ENCODE data around the gene MYB.
"Not testable (repeated sequence)": the region's sequence is repeated elsewhere in the genome, so short reads cannot be mapped to it uniquely, and the experiment has no call there.

Gene MYB

DNA sequence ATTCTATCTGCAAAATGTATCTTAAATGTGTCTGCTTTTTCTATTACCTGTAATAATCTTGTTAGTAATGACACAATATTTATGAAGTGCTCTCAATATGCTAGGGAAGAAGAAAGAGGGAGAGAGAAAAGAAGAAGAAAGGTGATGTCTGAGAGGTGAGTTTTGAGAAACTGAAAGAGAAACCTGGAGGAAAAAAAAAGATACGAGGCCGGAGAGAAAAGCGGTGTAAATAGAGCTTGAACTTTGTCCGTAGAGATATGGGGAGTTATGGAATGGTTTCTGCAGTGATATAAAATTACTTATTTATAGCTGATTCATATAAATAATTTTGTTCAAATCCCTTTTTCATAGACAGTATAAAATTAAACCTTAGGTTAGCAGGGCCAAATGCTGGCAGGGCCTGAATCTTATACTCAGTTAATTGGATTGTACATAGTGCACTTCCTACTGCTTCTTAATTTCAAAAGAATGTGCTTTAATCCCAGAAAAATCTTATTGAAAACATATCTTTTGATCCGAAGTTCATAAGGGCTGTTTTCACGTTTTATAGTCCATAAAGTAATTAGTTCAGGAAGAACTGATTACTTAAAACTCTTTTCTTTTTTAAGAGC is 43.0 kb downstream of the MYB start:
- DNase-seq = no peak

DNA sequence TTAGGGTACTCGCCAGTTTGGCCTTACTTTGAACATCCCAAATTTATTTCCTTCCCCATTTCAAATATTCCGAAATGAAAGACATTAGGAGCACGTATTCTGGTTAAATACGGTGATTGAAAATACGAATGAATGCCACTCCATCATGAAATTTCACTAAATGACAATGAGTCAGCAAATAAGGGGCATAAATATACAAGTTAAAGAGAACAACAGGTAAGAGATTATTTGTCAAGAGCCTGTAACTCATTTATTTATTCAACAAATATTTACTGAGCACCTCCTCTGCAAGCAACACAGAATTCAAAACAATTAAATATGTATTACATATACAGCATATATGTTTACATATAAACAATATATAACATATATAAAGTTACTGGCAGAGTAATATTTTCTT is 44.8 kb downstream of the MYB start:
- no peak for DNase-seq

DNA sequence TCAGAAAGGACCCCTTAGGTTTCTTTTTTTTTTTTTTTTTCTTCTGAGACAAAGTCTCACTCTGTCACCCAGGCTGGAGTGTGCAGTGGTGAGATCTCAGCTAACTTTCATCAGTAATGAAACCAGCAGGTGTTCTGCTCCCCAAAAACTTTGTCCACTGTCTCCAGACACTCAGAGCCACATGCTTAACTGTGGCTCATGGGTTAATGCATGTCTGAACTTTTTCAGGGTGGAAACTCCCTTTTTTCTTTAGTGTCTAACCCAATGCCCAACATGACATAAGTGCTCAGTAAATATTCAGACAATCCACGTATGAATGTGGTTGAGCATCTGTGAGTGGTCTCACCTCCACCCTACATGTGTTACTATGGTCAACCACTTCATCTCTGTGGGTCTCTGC is 45.4 kb downstream of the MYB start:
- DNase-seq = no peak

DNA sequence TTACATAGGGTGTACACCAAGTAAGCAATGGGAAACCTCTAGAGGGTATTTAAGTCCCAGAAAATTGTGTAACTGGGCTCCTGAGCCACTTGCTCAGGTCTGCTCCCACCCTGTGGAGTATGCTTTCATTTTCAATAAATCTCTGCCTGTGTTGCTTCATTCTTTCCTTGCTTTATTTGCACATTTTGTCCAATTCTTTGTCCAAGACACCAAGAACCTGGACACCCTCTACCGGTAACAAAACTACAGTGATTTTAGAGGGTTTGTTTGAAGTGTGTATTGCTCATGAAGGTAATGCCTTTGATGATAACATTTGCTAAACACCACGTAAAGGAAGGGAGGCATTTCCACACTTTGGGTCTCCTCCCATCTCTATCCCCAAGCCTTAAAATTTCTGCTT is 46.2 kb downstream of the MYB start:
- no peak for DNase-seq

DNA sequence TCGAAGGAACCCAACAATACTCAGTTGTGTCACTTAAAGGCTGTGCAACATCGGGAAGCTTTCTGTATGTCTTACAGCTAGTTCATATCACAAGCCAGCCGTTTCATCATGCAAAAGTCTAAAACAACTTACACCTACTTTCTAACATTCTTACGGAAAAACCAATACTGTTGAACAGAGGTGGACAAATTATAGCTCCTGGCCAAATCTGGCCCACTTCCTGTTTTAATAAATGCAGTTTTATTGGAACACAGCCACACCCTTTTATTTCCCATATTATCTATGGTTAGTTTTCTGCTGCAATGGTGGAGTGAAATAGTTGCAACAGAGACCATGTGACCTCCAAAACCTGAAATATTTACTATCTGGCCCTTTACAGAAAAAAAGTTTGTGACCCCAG is 46.6 kb downstream of the MYB start:
- no peak for DNase-seq

DNA sequence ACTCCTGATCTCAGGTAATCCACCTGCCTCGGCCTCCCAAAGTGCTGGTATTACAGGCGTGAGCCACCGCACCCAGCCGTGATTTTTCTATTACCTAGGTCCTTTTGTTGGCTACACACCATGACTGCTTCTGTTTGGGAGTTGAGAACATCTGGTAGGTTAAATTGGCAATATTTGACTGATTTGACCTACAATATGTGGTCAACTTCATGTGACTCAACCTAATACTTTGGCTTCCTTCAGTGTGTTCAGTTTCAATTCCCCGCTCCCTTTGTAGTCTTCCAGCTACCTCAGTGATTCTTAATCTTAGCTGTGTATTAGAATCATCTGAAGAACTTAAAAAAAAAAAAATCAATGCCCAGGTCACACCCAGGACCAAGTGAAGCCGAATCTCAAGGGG is 47.4 kb downstream of the MYB start:
- DNase-seq = no peak

DNA sequence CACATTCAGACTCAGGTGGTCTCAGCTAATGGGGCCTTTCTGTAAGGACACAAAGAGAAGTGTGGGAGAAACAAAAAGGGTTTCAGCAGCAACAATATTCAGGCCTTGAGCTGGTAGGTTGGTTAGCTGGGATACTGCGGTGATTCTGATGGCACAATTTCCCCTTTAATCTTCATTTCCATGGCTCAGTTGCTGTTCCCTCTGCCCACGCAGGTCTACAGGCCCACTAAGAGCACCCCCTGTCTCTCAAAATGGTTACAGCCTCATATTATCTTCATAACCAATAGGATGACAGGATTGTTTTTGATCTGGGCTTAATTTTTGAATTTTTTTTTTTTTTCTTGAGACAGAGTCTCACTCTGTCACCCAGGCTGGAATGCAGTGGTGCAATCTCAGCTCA is 48.9 kb downstream of the MYB start:
- peak; percentile 53 to 54 for DNase-seq

DNA sequence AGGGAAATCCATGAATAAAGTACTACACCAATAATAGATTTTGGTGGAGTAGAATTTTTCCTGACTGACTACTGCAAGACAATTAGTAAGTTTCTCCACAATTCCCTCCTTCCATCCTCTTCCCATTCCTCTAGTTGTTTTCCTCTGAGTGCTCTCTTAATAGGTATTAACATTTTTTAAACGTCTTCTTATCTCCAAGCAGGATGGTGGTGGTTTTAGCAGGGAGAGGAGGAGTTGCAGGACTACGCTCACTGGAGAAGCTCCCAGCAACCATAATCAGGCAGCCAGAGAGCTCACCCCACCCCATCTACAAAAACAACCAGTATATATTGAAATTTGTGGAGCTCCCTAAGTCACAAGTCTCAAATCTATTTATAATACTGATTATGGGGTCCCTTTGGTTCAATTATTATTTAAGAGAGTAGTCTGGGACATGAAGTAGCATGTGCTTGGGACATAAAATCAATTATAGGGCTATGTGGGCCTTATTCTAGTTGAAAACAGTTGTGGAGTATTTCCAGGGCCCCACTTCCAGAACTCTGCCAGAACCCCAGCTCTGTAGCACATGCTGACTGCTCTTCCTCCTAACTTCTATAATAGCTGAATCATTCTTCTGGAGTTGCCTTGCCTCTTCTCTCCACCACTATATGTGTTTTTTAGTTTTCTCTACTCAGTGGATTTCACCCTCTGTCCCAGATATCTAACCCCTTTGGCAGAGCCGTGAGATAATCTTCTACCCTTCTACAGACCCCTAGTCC is 49.8 kb downstream of the MYB start:
- no peak for DNase-seq

DNA sequence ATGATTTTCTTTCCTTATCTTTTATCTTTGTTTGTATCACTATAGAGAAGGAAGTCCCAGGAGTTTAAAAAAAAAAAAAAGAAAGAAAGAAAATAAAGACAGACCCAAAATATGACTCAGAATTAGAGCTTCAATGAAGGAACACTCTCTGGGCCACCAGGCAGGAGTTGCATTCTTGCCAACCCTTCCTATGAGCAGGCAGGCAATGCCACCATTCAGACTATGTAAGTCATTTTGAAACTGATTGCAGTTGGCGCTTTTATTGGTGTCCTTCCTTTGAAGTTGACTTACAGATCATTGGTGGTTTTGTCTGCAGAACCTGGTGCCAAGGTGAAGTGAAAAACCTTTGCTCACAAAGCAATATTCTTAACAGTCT is 50.3 kb downstream of the MYB start:
- peak in 1 of 2 donors; percentile 13 for DNase-seq

DNA sequence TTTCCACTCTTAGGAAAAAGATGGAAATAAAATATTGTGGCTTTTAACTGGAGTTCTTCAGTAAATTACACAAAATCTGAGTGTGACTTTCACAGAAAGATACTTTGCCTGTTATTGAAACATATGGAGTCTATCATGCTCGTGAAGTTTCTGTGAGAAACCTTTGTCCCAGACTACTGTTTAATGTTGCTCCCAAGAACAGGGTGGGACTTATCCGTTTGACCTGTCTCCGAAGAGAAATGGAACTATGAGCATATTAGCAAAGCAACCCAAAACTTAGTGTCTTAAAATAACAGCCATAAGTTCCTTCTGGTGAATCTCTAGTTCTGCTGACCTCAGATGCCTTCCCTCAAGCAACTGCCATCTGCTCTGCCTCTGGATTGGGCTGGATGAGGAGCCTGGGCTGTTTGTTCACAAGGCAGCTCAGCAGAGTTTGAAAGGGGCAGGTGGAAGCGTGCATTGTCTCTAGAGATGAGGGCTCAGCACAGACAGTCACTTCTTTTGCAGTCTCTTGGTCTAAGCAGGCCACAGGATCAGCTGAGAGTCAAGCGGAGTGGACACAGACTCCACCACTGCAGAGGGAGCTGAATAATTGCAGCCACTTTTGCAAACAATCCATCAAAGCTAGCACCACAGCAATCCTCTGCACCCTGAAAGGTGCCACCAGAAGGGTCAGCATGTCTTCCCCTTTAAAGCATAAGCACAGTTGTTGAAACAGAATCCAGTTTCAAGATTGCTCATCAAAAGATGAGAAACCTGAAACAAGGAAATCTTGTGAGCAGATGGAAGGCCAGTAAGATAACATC is 52.8 kb downstream of the MYB start:
- no peak for DNase-seq

DNA sequence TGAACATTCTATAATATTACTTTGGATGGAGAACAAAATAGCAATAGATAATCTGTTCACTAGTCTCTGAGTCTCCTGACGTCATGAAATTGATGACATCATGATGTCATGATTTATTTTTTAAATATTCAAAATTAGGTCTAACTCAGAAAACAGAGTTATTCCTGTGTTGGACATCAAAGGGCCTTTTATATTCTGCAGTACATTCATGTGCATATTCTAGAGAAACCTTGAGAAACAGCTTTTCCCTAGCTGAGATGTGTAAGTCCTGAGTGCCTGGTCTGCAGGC is 53.3 kb downstream of the MYB start:
- DNase-seq = no peak

DNA sequence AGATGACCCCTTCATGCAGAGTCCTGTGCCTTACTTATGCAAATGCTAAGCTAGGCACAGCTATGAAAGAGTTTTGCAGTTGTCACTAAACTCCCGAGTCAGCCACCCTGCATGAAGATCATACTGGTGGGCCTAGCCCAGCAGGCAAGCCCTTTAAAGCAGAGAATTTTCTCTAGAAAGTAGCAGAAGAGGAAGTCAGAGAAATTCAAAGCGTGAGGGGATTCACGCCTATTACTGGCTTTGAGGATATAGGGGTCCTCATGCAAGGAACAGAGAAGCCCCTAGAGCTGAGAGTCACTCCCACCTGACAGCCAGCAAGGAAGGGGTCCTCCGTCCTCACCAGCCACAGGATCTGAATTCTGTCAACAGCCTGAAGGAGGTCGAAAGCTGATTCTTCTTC is 54.6 kb downstream of the MYB start:
- DNase-seq = no peak

DNA sequence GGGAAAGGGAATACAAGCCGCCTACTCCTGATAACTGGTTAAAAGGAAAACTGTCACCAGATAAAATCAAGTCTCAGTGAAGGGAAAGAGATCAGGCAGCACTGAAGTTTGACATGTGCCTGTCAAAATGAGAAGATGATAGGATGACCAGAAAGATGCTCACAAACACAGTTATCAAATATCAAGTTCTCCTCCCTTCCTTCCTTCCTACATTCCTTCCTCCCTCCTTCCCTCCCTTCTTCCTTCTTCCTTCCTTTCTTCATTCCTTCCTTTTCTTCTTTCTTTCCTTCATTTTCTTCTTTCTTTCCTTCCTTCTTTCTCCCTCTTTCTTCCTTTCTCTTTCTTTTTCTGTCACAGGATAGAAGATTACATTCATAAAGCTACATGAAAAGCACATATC is 55.2 kb downstream of the MYB start:
- DNase-seq = no peak

DNA sequence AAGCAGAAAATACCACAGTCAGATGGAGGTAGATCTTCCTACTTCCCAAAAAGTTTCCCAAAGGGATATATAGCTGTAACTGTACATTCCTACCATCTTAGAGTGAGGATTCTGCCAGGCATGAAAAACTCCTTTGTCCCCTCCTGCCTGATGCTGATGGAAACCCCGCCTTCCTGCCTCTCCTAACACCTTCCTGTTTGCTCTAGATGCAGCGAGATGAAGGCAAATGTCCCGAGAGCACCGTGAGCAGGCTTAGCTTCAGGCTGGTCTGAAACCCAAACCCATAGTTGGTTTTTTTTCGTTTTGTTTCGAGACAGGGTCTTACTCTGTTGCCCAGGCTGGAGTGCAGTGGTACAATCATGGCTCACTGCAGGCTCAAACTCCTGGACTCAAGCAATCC is 55.6 kb downstream of the MYB start:
- DNase-seq = no peak

DNA sequence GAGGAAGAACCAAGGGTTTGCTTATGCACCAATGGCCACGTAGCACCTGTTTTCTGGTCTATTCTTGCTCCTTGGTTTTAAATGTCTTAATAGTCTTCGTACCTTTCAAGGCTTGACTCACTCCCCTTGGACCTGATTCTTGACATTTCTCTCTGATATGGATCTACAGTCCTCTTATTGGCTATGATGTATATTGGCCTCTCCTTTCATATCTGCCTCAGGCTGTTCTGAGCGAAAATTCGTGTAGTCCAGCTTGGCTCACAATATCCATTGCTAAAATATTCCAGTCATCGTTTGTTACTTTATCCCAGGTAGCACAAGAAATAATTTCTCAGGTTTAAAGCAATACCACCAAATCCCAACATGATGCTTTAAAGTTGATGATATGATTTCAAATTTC is 59.6 kb downstream of the MYB start:
- no peak for DNase-seq

DNA sequence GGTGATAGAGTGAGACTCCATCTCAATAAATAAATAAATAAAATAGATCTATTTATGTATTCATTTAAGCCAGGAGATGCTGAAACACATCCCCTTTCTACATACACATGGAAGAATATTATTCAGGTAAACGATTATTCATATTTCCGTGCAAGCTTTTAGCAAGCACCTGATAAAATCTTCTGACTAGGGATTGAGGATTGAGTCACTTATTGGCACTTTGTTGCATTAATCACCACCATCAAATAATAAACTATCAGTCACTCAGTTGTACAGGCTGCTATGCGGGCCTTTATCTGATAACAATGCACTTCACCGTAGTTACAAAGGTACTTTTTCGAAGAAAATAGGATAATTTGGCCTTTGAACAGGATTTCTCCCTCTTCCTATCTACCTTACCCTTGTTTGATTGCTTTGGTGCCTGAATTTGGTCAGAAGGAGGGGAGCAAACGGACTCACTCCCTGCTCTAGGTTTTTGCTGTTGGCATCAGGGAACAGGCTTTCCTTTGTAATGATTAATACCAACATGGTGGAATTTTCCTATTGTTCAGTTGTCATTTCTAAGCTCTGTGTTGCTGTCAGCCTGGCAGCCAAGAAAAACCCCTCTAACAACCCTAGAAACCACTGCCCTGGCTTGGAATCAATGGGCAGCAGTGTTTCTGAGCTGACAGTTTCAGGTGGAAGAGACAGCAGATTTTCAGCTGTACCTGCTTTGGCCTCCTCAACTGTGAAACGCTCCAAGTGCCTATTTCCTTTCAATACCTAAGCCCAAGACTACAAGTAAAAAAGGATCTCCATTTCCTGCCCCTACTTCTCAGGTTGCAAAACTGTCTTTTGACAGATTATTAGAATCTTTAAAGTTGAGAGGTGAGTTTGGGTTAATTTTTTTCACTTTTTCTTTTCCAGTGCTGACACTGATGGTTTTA is 63.0 kb downstream of the MYB start:
- no peak for DNase-seq

DNA sequence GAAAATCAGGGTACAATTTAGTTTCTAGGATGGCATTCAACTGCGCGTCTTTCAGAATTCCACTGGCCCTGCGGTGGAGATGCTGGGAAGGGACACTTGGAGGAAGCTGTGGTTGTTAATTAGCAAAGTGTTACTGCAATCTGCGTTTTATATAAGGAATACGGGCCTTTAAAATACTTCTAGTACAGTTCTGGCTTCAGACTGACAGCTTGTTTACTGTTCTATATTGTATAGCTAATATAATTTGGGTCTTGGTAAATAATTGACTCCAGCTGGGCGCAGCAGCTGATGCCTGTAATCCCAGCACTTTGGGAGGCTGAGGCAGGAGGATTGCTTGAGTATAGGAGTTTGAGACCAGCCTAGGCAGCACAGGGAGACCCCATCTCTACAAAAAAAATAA is 63.7 kb downstream of the MYB start:
- DNase-seq = no peak

DNA sequence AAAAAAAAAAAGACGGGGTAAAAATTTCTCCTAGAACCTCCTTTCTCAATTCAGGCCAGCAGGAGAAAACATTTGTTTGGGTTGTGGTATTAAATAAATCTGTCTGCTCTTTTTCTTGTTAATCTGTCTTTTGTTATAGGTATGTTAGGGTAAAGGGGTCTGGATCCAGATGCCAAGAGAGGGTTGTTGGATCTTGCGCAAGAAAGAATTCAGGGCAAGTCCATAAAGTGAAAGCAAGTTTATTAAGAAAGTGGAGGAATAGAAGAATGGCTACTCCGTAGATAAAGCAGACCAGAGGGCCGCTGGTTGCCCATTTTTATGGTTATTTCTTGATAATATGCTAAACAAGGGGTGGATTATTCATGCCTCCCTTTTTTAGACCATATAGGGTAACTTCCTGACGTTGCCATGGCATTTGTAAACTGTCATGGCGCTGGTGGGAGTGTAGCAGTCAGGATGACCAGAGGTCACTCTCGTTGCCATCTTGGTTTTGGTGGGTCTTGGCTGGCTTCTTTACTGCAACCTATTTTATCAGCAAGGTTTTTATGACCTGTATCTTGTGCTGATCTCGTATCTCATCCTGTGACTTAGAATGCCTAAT is 65.4 kb downstream of the MYB start:
- not testable (repeated sequence) for DNase-seq

DNA sequence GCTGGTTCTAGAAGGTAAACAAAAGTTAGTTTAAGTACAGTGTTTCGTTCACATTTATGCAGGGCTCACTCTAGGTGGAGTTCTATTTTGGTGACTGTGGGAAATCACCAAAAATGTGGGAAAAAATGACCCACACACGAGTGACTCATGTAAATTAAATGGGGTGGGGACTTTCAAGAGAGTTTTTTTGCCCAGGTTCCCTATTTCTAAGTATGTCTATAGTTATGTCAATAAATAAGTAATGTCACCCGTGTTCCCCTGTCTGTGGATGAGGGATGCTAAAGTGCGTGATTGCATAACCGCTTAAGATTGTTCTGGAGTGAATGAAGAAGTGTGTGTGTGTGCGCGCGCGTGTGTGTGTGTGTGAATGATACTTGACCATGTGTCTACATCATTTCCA is 69.1 kb downstream of the MYB start:
- peak; percentile 13 to 49 for DNase-seq

DNA sequence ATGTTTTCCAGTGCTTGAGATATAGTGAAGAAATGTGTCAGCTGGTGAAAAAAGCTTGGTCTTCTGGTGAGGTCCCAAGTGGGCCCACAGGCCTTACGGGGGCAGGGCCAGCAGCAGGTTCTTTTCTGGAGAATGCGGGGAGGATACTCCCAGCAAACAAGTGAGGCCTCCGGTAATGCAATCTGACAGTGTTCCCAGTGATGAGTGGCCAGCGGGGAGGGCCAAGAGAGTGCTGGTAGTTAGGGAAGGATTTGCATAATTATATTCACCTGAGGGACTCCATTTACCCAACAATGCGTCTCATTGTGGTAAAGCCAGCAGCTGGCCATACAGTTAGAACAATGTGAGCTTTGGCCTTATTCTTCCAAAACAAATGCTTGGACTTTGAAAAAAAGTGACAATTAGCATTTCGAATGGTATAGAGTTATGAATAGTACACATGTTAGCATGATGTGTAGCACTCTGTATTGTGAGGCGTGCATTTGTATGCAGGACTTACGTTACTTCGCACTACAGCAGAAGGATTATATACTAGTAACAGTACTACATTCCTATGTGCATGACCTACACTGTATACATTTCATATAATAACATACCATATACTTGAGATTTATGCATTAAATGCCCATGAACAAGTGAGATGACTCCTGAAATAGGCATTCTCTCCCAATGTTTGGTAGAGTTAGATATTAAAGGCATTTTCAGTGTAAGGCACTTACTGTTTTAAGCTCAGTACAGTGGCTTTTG is 69.8 kb downstream of the MYB start:
- no peak for DNase-seq

DNA sequence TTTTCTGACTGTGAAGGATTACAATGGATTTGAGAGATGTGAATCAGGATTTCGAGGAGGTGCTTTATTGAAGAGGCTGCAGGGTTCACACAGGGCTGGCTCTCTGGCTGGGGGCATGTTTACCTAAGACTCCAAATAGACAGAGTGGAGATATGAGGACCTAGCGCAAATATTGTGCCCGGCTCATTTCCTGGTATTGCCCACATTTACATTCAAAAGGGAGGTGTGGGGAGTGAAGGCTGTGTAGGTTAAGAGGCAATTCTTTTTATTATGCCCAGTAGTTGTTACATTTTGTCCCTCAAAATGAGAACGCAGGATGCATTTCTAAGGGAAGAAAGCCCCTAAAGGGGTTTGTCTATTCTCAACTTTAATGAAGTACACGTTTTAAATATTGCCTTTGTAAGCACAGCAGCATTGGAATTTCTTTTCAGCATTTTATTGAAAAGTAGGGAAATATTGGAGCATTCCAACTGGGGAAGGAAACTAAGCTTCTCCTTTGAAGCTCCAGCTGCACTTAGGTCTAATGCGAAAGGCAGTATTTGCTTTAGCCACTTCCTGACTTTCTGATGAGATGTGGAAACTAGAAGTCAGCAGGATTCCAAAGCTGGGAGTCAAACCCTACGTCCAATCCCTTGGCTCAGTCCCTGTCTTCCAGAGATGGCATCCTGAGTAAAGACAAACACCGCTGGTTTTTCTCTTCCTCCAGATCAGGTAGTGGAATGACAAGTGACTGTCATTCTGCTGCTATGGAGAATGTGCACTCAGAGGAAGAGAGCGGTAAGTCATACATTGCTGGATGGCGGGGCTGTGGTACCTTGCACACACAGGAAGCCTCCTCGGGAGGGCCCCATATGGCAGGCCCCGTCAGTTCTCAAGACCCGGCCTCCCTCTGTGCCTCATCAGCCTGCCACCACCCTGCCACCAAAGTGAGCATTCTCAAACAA is 70.7 kb downstream of the MYB start:
- no peak for DNase-seq
